Stimulated activated naive CD4-positive, alpha-beta T cell (primary cell): ENCODE results near the gene NUAK2.
A peak's percentile ranks its signal among the peaks of the same experiment; 100 is the strongest.

Experiments used
- DNase-seq, 6 experiments: peaks; one replicate each; lab custom pipeline; 2025; lab: John Stamatoyannopoulos, UW

The NUAK2 gene

DNA sequence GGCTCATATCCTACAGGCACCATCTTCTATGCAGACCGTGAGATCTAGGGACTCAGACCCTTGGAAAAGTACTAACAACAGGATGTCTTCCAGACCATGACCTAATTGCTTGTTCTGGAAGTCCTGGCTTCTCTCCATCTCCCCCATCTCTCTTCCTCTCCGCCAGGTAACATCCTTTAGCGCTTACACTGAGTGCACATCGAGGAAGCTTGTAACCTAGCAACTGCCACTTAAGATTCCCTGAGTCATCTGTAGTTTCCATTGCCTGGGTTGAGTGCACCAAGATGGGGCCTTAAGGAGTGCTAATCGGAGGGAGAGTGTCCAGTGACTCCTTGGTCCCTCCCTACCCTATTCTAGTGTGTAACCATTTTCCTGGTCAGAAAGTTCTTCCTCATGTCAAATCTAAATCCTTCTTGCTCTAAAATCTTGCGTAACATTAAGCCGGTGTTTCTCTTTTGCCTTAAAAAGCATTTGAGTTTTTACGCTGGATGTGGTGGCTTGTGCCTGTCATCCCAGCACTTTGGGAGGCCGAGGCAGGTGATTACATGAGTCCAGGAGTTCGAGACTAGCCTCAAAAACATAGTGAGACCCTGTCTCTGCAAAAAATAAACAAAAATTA is 25.5 kb upstream of the NUAK2 start:
- DNase-seq = no peak

DNA sequence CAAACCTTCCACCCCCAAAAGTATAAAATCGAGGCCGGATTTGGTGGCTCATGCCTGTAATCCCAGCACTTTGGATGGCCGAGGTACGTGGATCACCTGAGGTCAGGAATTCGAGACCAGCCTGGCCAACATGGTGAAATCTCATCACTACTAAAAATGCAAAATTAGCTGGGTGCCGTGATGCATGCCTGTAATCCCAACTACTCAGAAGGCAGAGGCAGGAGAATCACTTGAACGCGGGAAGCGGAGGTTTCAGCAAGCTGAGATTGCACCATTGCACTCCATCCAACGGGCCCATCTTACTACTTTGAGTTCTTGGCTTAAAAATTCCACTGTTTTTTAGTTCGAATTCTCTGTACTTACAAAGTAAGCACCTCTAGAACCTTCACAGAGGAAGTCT is 24.2 kb upstream of the NUAK2 start:
- DNase-seq = no peak

DNA sequence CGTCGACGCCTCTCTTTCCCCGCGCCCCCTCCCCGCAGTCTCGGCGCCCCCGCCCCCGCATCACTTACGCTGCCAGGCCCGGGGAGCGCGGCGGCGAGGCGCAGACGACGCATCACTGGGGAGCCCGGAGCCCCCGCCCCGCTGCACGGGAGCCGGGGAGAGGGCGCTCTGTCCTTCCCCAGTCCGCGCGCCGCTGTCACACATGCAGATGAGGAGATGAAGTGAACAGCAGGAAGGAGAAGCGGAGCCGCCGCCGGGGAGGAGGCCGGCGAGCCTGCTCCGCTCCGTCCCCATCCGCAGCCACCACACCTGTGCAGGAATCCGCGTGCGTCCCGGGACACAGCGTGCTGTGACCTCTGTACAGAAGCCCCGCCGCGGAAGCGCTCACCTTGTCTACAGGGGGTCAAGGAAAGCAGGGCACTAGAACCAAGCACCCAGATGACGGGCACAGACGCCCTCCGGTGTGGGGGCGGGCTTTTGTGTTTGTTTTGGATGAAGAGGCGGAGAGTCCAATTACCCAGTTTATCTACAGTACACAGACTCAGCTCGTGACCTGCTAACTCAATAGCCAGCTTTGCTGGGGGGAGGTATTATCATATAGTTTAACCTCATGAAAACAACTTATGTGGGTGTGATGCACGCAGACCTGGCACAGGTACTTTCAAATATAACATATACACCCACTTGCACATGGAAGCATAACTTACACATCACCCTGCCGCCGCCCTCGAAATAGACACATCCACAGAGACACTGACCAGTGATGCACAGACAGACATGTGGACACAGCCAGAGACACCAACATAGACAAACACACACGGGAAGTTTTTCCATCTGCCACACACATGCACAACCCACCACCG is 22.8 kb upstream of the NUAK2 start:
- peak; percentile 11 to 41 (median 35) for DNase-seq

DNA sequence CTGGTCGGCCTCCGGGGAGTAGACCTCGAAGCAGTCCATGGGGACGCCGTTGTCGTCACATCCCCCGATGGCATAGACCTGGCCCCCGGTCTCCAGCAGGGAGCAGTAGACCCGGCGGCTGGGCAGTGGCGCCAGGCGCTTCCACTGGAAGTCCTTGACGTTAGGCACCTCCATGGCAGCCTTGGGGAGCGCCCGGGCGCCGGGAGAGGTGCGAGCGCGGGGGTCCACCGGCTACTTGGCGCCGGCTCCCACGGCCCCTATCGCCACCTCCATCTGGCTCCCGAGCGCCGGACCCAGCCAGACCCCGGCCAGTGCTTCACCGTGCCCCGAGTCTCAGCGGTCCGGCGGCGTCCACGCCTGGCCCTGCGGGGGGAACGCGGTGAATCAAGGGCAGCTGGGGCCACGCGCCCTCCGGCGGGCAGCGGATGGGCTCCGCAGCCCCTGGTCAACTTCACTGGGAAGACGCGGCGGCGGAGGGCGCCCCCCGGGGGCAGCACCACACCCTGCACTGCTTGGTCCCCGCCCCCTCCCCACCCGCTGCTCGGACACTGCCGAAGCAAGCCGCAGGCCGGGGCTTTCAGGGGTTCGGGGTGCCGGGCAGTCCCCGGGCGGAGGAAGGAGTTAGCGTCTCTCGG is 22.0 kb upstream of the NUAK2 start:
- peak in 1 of 6 experiments; percentile 6 for DNase-seq

DNA sequence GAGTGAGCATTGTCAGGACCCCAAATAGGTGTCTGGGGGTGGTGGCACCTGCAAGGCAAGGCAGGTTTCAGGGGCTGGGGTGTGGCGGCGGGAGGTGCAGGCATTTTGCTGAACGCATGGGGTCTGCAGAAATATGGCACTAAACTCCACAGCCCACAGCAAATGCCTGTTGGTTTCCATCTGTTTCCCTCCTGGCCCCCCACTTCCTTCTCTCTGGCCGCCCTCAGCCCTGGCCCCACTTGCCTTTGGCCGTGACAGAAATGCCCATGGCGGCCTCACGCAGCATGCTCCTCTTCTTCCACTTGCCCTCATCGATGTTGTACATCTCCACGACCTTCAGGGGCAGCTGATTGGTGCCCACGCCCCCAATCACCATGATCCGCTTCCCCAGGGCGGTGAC is 21.4 kb upstream of the NUAK2 start:
- no peak for DNase-seq

DNA sequence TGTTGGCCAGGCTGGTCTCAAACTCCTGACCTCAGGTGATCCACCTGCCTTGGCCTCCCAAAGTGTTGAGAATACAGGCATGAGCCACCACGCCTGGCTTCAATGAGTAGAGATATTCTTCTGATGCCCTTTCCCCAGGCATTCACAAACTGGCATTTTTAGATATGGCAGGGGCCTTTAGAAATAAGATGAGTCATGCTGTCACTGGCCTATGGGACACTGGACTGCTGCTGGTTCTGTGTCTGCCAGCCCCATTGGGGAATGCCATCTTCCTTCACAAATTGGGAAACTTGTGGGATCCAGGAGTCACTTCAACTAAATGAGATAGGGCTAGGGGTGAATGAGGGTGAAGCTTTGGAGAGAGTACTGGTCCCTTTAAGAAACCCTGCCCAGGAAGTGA is 19.1 kb upstream of the NUAK2 start:
- no peak for DNase-seq

DNA sequence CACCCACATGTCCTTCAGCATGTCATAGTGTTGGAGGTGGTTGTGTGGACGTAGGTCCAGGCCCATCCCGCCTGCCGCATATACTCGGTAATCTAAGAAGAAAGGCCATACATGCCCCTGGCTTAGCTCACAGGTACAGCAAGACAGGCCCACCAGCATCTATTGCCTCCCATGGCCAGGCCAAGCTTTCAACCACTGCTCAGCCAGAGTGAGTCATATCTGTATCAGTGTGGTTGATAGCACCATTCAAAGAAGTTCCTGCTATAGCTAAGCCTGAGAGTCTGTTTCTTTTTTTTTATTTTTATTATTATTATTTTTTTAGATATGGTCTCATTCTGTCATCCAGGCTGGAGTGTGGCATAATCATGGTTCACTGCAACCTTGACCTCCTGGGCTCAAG is 18.2 kb upstream of the NUAK2 start:
- no peak for DNase-seq

DNA sequence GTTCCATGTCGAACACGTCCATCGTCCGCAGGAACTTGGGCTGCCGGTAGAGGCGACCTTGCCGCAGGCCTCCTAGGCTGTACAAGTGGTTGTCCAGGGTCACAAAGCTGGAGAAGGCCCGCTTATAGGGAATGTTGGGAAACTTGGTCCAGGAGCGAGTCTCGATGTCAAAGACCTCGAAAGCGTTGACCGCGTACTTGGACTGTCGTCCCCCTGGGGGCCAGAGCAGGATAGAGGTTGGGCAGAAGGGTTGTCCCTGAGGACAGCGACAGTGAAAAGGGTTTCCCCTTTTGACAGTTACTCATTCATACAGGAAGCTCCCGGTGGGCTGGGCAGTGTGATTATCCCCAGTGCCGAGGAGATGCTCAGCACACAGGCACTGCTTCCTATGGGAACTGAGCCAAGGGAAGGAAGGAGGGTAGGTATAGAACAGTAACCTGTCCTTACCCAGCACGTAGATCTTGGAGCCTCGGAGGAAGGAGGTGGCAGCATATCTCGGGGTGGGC is 17.7 kb upstream of the NUAK2 start:
- DNase-seq = no peak

DNA sequence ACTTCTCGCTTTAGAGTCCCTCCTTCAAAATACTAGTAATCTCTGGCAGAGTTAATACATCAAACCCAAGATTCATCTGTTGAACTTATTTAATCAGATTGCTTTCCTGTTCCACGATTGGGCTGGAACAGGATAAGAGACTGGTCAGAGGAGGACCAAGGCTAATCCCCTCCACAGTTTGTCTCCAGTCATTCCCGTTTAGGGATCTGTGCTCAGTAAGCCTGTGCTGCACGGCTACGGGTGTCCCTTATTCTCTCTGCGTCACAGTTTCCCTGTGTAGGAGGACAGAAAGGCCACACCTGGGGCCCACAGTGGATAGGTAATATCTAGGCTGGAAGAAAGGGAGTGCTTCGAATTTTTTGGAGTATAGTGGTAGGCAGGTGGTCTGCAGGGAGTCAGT is 16.5 kb upstream of the NUAK2 start:
- DNase-seq = no peak

DNA sequence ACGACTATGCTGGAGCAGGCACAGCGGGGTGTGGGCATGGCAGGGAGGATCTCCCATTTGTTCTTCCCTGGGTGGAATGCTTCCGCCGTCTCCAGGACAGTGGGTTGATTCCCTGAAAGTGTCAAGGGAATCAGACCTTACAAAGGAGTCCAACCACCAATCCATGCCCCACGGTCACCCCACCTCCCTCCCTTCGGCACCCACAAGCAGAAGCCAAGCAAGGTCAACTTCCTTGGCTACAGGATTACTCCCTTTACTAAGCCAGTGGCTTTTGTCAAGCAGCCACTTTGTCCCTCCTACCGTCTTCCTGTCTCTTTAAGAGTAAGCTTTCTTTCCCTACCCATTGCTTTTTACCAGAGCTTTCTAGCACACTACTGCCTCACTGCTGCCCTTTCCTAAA is 15.9 kb upstream of the NUAK2 start:
- DNase-seq = no peak

DNA sequence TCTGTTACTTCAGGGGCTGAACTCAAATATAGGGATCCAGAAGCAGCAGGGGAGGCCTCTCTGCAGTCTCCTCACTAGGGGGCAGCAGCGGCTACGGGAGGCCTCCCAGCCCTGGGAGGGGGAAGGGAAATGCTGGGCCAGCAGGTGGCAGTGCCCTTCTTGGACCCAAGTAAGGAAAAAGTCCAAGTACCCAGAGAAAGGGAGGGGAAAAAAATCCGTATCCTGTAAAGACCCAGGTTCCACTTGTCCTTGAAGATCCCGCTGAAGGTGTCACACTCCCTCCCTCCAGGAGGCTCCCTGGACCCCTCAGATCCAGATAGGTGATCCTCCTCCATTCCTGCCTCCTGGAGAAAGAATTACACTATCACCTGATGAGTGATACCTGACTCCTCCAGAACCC is 14.1 kb upstream of the NUAK2 start:
- peak; percentile 35 to 75 (median 61) for DNase-seq

DNA sequence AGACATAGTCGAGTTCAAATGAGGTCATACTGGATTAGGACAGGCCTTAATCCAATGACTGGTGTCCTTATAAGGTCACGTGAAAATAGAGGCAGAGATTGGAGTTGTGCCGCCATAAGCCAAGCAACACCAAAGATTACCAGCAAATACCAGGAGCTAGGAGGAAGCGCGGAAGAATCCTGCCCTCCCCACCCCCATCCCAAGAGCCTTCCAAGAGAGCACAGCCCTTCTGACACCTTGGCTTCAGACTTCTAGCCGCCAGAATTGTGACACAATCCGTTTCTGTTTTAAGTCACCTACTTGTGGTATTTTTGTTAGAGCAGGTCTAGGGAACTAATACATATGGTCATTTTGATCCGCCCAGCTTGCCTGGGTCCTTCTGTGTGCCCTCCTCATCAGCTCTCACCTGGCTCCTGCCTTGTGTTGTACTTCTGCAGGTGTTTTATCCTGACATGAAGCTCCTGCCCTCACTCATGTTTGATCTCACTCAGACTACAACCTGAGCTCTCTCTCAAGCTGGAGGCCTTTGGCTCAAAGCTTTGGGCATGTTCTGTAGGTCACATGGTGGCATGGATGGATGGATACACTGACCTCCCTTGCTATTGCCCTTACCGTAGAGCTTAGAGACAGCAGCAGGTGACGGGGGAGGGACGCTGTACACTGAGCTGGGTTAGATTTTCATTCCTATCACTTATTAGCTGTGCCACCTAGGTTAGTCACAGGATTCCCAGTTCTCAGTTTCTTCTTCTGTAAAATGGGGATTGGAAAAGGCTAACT is 10.7 kb upstream of the NUAK2 start:
- no peak for DNase-seq

DNA sequence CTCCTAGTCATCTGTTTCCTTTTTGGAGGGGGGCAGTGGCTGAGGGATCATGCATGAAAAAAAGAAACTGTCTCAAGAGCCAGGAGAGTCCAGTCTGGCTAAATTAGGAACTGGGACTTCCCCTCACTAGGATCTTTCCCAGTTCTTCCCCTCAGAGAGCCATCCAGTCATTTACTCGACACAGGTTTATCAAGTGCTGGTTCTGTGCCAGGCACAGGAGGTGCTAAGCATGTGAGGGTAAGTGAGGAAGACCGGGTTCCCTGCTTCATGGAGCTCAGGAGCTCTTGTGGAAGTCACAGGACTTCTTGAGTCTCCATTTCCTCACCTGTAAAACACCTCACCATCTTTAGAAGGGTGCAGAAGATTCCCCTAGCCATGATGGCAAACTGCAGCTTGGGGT is 8.6 kb upstream of the NUAK2 start:
- DNase-seq = no peak

DNA sequence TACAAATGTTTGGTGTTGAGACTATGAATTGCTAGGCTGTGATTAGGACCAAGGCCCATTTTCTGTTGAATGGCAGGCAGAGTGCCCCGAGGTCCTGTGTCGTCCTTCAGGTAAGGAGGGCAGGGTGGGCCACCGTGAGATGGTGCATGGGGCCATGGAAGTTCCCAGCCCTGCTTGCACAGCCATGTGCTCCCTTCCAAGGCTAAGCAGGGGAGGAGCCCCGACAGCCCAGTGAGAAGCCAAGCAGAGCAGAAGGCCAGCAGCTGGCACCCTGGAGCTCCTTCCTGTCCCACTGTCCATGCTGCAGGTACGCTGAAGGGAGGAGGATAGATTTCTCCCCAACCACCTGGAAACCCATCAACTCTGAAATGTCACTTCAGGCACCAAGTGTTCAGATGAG is 8.2 kb upstream of the NUAK2 start:
- DNase-seq = no peak

DNA sequence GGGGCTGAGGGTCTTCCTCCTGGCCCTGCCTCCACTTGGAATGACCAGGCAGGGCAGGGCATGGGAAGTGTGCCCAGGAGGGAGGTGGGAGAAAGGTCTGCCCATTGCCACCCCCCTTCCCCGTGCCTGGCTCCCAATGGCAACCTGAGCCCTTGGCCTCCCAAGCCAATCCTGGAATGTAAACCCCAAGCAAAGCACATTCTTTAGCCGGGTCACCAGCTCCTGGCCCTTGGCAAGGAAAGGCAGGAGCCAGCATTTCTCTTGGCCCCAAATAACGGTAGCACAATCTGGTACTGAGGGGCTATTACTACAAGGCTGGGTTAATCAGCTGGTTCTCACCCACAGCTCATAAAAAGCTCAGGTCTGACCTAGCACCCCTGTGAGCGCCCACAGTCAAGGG is 6.9 kb upstream of the NUAK2 start:
- DNase-seq = no peak

DNA sequence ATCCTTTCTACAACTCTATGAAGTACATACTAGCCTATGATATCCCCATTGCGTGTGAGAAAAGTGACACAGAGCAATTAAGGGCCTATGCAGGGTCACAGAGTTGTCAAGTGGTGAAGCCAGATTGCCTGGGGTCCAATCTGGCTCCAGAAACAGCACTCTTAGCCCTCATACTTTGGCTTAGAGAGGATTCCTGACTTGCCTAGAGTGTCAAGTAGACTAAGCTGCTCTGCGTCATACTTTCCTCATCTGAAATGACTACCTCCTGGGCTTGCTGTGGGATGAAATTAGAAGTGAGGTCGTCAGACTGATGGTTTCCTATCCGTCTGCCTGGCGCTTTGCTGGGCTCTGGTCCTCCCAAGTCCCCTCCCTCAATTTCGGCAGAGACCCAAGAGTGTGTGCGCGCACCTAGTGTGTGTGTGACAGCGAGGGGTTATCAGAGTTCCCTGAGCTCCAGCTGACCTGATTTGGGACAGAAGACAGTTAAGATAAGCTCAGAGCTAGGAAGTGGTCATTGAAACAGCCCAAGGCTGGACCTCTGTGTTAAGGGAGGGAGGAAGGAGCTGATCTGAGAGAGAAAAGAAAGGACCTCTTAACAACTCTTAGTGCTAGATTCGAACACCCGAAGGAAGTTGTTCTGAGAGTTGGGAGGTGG is 5.4 kb upstream of the NUAK2 start:
- no peak for DNase-seq

DNA sequence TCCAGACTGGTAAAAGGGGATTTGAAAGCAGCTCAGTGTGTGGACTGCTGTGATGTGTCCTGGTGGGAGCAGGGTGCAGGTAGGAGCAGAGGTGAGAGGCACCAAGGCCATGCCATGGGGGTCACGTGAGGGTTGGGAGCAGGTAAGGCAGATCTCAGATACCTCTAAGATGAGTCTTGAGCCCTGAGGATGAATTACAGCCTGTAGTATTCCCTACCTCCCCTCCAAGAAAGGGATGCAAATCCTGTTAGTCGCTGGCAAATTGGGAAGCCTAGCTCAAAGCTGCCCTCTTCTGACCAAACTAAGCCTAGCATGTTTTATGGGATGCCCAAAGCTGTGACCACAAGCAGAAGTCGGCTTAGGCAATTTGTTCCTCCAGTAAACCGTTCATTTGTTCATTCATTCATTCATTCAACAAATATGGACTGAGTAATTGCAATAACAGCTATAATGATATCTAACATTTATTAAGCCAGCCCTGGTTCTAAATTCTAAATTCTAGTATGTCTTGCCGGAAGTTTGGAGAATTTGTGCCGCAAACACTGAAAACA is 3.9 kb upstream of the NUAK2 start:
- peak; percentile 7 to 61 (median 33) for DNase-seq

DNA sequence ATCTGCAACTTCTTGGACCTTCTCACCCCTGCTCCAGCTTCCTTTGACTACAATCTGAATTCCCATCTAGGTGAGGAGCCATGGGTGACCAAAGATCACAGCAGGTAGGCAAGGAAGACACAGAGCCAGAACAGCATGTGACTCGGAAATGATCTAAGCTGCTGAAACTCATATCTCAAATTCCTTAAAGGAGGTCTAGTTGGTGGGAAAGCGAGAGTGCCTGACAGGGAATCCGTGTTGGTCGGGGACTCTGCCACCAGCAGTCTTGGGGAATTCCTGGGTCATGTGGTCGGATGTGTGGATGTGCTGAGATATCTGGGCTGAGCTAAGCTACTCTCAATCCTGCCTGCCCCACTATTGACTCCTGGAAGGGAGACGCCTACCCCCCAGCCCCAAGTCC is 3.2 kb upstream of the NUAK2 start:
- DNase-seq = no peak

DNA sequence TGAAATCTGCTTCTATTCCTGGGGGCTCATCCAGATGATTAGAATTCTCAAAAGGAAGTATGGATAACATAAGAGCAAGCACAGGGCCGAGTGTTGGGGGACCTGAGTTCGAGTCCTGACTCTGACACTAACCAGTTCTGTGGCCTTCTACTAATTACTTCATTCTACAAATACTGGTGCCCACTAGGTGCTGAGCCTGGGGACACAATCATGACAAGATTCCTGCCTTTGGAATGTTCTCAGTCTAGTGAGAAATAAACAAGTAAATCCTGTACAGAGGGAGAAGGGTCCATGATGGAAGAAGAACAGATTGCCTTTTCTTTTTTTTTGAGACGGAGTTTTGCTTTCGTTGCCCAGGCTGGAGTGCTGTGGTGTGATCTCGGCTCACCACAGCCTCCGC is 2.2 kb upstream of the NUAK2 start:
- DNase-seq = no peak

DNA sequence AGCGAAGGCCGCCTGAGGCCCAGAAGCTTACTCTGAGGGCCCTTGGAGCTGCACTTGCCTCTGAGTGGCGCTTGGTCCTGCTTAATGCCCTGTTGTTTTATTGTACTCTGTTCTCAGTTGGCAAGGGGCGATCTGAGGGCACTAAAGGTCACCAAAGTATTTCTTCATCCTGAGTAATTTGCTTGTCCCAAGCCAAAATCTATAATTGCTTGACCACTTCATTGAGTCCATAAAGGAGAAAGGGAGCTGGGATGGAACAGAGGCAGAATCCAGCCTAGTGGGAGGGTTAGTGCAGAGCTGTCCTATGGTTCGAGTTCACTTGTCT is 376 bp upstream of the NUAK2 start:
- no peak for DNase-seq
